HepG2 (cell line): ENCODE data around the gene NUP62. TPM values are rescaled to one million over a fixed set of nuclear protein-coding genes. Genes with fewer than 3 reads are reported as not detected.

Experiments
- ATAC-seq: fragments of 200-7000 bp; cut with Tn5 transposase; 3 replicates; pipeline ENCODE4 v1.9.1; 2020; ENCODE audit warnings: mild to moderate bottlenecking, moderate library complexity
- BruUV-seq: library from RNA; stranded (reverse); fragments of 400-500 nt; replicated peaks from 2 replicates; lab custom pipeline; 2021; lab: Mats Ljungman, UMichigan
- CTCF ChIA-PET: fragments of 300-600 bp; formaldehyde crosslinking; extraction: SDS; loops from one replicate; lab custom pipeline; 2021; ENCODE audit warnings: low total read pairs, inconsistent platforms, low intra/inter-chr PET ratio; lab: Yijun Ruan, JAX
- POLR2A ChIA-PET: fragments of 350-600 bp; sonication (Branson Sonifier 250); formaldehyde crosslinking; loops from one replicate; lab custom pipeline; 2020; ENCODE audit warnings: antibody characterized with exemption, inconsistent platforms; lab: Yijun Ruan, JAX
- DNase-seq: peaks from one replicate; pipeline ENCODE4 v3.0.0-alpha.2; 2015; ENCODE audit warnings: low spot score
- FAIRE-seq: peaks from 3 replicates; lab custom pipeline; 2011; peaks lifted over from hg19 to GRCh38; lab: Jason Lieb, UNC
- H2AFZ ChIP-seq: one replicate; pipeline ENCODE4 v1.6.1; 2011; ENCODE audit warnings: low read length, inconsistent platforms
- H3K27ac ChIP-seq: fragments of 300-600 bp; 3 replicates; pipeline ENCODE4 v1.8.0; 2011; ENCODE audit warnings: mixed run types, mild to moderate bottlenecking, mixed read lengths, low read length, inconsistent platforms; ENCODE audit not compliant: insufficient read depth; ENCODE audit errors: extremely low read length
- H3K27me3 ChIP-seq, 2 experiments: fragments of 200-600 bp in 1 of 2; 2 replicates in 1 of 2; 3 replicates in 1 of 2; pipeline versions ENCODE4 v1.6.0 to v1.8.0; 2011; ENCODE audit warnings: low read length in 2 of 2, mild to moderate bottlenecking in 2 of 2, moderate library complexity in 2 of 2, inconsistent platforms in 1 of 2; ENCODE audit not compliant: insufficient read depth in 2 of 2, control insufficient read depth in 1 of 2
- H3K36me3 ChIP-seq, 2 experiments: fragments of 200-600 bp in 1 of 2; replicated peaks in 1 of 2; 2 replicates in 1 of 2; 3 replicates in 1 of 2; pipeline versions ENCODE4 v1.5.1 to v1.8.0; 2011; ENCODE audit warnings: low read length in 2 of 2, inconsistent platforms in 1 of 2; ENCODE audit not compliant: insufficient read depth in 2 of 2, control insufficient read depth in 1 of 2
- H3K4me1 ChIP-seq: 2 replicates; pipeline ENCODE4 v1.5.1; 2012; ENCODE audit warnings: low read length, inconsistent platforms; ENCODE audit not compliant: insufficient read depth
- H3K4me2 ChIP-seq: 2 replicates; pipeline ENCODE4 v1.6.0; 2011; ENCODE audit warnings: low read depth, low read length, inconsistent platforms
- H3K4me3 ChIP-seq, 3 experiments: fragments of 200-600 bp in 1 of 3; sonication (generic), shearing (Covaris generic) in 1 of 3; replicated peaks in 1 of 3; 2 replicates each; pipeline ENCODE4 v1.5.1; 2011 to 2016; ENCODE audit warnings: low read length in 3 of 3, inconsistent platforms in 2 of 3, low read depth in 2 of 3, mild to moderate bottlenecking in 2 of 3, control low read depth in 1 of 3, mixed read lengths in 1 of 3; ENCODE audit not compliant: insufficient read depth in 1 of 3
- H3K79me2 ChIP-seq: one replicate; pipeline ENCODE4 v1.6.1; 2011; ENCODE audit warnings: low read length, inconsistent platforms; ENCODE audit not compliant: insufficient read depth
- H3K9ac ChIP-seq: 2 replicates; pipeline ENCODE4 v1.6.0; 2011; ENCODE audit warnings: mild to moderate bottlenecking, low read depth, low read length, inconsistent platforms; ENCODE audit not compliant: insufficient read depth
- H3K9me3 ChIP-seq: 2 replicates; pipeline ENCODE4 v1.5.1; 2012; ENCODE audit warnings: mild to moderate bottlenecking, low read length
- H4K20me1 ChIP-seq: 2 replicates; pipeline ENCODE4 v1.6.0; 2011; ENCODE audit warnings: inconsistent platforms, mild to moderate bottlenecking, low read length, moderate library complexity; ENCODE audit not compliant: insufficient read depth
- GZF1 ChIP-seq: sonication (generic); formaldehyde crosslinking; IDR thresholded peaks from 2 replicates; pipeline ENCODE4 v1.5.1; 2020; ENCODE audit warnings: mild to moderate bottlenecking, missing genetic modification reagents
- ZBTB34 ChIP-seq: sonication (generic); formaldehyde crosslinking; IDR thresholded peaks from 2 replicates; pipeline ENCODE4 v1.8.0; 2022; ENCODE audit warnings: mild to moderate bottlenecking, missing genetic modification reagents
- ZNF232 ChIP-seq: sonication (generic); formaldehyde crosslinking; IDR thresholded peaks from 2 replicates; pipeline ENCODE4 v1.4.0; 2020; ENCODE audit warnings: missing genetic modification reagents, borderline replicate concordance
- ZNF577 ChIP-seq: sonication (generic); formaldehyde crosslinking; IDR thresholded peaks from 2 replicates; pipeline ENCODE4 v1.4.0; 2020; ENCODE audit warnings: mild to moderate bottlenecking, low read depth, missing genetic modification reagents, borderline replicate concordance
- ZNF644 ChIP-seq: IDR thresholded peaks from 2 replicates; pipeline ENCODE4 v1.6.1; 2016; ENCODE audit warnings: low read depth
- WGBS: methylation state at CpG from one replicate; pipeline ENCODE4 v1.1.6; 2017; ENCODE audit warnings: low lambda C conversion rate; 5-methylcytosine and 5-hydroxymethylcytosine counted together
- in situ Hi-C: cut with HindIII; loops from 2 replicates; pipeline ENCODE4 v1.10.0; 2017; ENCODE audit warnings: low pct_unique_long_range_greater_than_20kb; ENCODE audit not compliant: extremely low pct_ligation_motif_present
- intact Hi-C: fragments of 100-400 bp; cut with micrococcal nuclease; formaldehyde crosslinking; loops from one replicate; pipeline ENCODE4 v1.10.0; 2022; ENCODE audit not compliant: unreplicated experiment
- polyA plus RNA-seq, 8 experiments: library from polyadenylated mRNA; depleted of rRNA in 3 of 8; stranded (reverse) in 7 of 8; unstranded in 1 of 8; fragments of >200 nt; fragmentation: Illumina TruSeq in 4 of 8; extraction: Trizol in 4 of 8; gene quantifications; 2 replicates each; pipeline versions ENCODE4 v1.2.1 to v1.2.3, GENCODE V29; 2011 to 2016; ENCODE audit warnings: low read depth in 4 of 8, missing spikeins in 1 of 8, mixed read lengths in 1 of 8; ENCODE audit not compliant: insufficient read depth in 1 of 8
- total RNA-seq, 5 experiments: library from RNA; depleted of rRNA; stranded (reverse); fragments of >200 nt; fragmentation: Illumina TruSeq; extraction: Trizol; gene quantifications; 2 replicates each; pipeline ENCODE4 v1.2.3, GENCODE V29; 2016; ENCODE audit warnings: low read depth in 1 of 5
- TF ChIP-seq, protein P1 (sequence below): sonication (generic); formaldehyde crosslinking; IDR thresholded peaks from 2 replicates; pipeline ENCODE4 v1.4.0; 2020; ENCODE audit warnings: missing genetic modification reagents
- TF ChIP-seq, protein P2 (sequence below): sonication (generic); formaldehyde crosslinking; IDR thresholded peaks from 2 replicates; pipeline ENCODE4 v1.5.1; 2020; ENCODE audit warnings: mild to moderate bottlenecking, missing genetic modification reagents, borderline replicate concordance

NUP62 gene
- total and polyA plus RNA-seq, 2 of the 13 experiments (the other 11 are each of a cell fraction or from before 2014, with no cell fraction given) = 16.5 to 41.5 TPM

GRCh38 chr19:49936549-49936948 is 7.2 kb upstream of the NUP62 start (continued):
- TF ChIP-seq, protein P1, sequence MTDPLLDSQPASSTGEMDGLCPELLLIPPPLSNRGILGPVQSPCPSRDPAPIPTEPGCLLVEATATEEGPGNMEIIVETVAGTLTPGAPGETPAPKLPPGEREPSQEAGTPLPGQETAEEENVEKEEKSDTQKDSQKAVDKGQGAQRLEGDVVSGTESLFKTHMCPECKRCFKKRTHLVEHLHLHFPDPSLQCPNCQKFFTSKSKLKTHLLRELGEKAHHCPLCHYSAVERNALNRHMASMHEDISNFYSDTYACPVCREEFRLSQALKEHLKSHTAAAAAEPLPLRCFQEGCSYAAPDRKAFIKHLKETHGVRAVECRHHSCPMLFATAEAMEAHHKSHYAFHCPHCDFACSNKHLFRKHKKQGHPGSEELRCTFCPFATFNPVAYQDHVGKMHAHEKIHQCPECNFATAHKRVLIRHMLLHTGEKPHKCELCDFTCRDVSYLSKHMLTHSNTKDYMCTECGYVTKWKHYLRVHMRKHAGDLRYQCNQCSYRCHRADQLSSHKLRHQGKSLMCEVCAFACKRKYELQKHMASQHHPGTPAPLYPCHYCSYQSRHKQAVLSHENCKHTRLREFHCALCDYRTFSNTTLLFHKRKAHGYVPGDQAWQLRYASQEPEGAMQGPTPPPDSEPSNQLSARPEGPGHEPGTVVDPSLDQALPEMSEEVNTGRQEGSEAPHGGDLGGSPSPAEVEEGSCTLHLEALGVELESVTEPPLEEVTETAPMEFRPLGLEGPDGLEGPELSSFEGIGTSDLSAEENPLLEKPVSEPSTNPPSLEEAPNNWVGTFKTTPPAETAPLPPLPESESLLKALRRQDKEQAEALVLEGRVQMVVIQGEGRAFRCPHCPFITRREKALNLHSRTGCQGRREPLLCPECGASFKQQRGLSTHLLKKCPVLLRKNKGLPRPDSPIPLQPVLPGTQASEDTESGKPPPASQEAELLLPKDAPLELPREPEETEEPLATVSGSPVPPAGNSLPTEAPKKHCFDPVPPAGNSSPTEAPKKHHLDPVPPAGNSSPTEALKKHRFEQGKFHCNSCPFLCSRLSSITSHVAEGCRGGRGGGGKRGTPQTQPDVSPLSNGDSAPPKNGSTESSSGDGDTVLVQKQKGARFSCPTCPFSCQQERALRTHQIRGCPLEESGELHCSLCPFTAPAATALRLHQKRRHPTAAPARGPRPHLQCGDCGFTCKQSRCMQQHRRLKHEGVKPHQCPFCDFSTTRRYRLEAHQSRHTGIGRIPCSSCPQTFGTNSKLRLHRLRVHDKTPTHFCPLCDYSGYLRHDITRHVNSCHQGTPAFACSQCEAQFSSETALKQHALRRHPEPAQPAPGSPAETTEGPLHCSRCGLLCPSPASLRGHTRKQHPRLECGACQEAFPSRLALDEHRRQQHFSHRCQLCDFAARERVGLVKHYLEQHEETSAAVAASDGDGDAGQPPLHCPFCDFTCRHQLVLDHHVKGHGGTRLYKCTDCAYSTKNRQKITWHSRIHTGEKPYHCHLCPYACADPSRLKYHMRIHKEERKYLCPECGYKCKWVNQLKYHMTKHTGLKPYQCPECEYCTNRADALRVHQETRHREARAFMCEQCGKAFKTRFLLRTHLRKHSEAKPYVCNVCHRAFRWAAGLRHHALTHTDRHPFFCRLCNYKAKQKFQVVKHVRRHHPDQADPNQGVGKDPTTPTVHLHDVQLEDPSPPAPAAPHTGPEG (CRISPR knock-in tag) = no peak
- no peak for TF ChIP-seq ZNF232 (CRISPR knock-in tag)

GRCh38 chr19:49933643-49934042 is 4.3 kb upstream of the NUP62 start:
- intact Hi-C loops = no loop called here
- no peak overlapping the region for H2AFZ ChIP-seq
- H3K36me3 ChIP-seq = peaks cover 1 to 3% of the 10 kb centered on the region in 2 experiments; a peak in 2 of 5 replicates
- H3K27me3 ChIP-seq = no peaks in the 10 kb centered on the region; a peak in 1 of 5 replicates
- H3K4me2 ChIP-seq = no peak overlapping the region
- ChIA-PET POLR2A (no interaction called here), CTCF (no interaction called here)
- in situ Hi-C loops = no loop called here
- no peaks in the 10 kb centered on the region for H4K20me1 ChIP-seq
- ATAC-seq = no peak
- H3K4me3 ChIP-seq = no peak overlapping the region
- no TSS peak for BruUV-seq
- no peak overlapping the region for H3K9ac ChIP-seq
- H3K79me2 ChIP-seq = peaks cover 5% of the 10 kb centered on the region
- peaks cover 19% of the 10 kb centered on the region; the same call in 1 of the 2 replicates for H3K4me1 ChIP-seq
- no peaks in the 10 kb centered on the region for H3K9me3 ChIP-seq
- no peak overlapping the region for H3K27ac ChIP-seq
- no peak for FAIRE-seq
- DNase-seq = no peak
- WGBS = 92% methylated on average over 8 of the region's 8 CpGs
- TF ChIP-seq ZNF644 (CRISPR knock-in tag) (no peak), GZF1 (CRISPR knock-in tag) (no peak), ZBTB34 (no peak), ZNF577 (CRISPR knock-in tag) (no peak)
- TF ChIP-seq, protein P2, sequence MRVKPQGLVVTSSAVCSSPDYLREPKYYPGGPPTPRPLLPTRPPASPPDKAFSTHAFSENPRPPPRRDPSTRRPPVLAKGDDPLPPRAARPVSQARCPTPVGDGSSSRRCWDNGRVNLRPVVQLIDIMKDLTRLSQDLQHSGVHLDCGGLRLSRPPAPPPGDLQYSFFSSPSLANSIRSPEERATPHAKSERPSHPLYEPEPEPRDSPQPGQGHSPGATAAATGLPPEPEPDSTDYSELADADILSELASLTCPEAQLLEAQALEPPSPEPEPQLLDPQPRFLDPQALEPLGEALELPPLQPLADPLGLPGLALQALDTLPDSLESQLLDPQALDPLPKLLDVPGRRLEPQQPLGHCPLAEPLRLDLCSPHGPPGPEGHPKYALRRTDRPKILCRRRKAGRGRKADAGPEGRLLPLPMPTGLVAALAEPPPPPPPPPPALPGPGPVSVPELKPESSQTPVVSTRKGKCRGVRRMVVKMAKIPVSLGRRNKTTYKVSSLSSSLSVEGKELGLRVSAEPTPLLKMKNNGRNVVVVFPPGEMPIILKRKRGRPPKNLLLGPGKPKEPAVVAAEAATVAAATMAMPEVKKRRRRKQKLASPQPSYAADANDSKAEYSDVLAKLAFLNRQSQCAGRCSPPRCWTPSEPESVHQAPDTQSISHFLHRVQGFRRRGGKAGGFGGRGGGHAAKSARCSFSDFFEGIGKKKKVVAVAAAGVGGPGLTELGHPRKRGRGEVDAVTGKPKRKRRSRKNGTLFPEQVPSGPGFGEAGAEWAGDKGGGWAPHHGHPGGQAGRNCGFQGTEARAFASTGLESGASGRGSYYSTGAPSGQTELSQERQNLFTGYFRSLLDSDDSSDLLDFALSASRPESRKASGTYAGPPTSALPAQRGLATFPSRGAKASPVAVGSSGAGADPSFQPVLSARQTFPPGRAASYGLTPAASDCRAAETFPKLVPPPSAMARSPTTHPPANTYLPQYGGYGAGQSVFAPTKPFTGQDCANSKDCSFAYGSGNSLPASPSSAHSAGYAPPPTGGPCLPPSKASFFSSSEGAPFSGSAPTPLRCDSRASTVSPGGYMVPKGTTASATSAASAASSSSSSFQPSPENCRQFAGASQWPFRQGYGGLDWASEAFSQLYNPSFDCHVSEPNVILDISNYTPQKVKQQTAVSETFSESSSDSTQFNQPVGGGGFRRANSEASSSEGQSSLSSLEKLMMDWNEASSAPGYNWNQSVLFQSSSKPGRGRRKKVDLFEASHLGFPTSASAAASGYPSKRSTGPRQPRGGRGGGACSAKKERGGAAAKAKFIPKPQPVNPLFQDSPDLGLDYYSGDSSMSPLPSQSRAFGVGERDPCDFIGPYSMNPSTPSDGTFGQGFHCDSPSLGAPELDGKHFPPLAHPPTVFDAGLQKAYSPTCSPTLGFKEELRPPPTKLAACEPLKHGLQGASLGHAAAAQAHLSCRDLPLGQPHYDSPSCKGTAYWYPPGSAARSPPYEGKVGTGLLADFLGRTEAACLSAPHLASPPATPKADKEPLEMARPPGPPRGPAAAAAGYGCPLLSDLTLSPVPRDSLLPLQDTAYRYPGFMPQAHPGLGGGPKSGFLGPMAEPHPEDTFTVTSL (CRISPR knock-in tag) = no peak
